SHP77 (cell line): ENCODE data around the gene BTK.
A peak's percentile ranks its signal among the peaks of the same experiment; 100 is the strongest.

Experiments
- DNase-seq, 2 experiments: peaks; one replicate each; lab custom pipeline; 2025; lab: John Stamatoyannopoulos, UW

The BTK gene

GRCh38 chrX:101385795-101386541 lies at the start of gene BTK:
BTK (minus strand) TSS chrX:101386191; CDS start chrX:101375284, 10,907 bp downstream.
- no peak for DNase-seq

- DNase-seq = no peak
Measured at GRCh38 chrX:101430457-101431078, 44.6 kb upstream of the BTK start.

- no peak for DNase-seq
Measured at GRCh38 chrX:101429934-101430333, 43.9 kb upstream of the BTK start.

GRCh38 chrX:101427954-101428353 lies 42.0 kb upstream of the BTK start:
- no peak for DNase-seq

GRCh38 chrX:101419489-101419888 lies 33.5 kb upstream of the BTK start:
- DNase-seq = no peak

- DNase-seq = peak; percentile 7 to 26
Measured at GRCh38 chrX:101417981-101418841, 32.2 kb upstream of the BTK start.

- no peak for DNase-seq
Measured at GRCh38 chrX:101417190-101417589, 31.2 kb upstream of the BTK start.

GRCh38 chrX:101416691-101417090 lies 30.7 kb upstream of the BTK start:
- DNase-seq = no peak

- DNase-seq = peak in 1 of 2 experiments; percentile 29
Measured at GRCh38 chrX:101415180-101416145, 29.5 kb upstream of the BTK start.

- DNase-seq = no peak
Measured at GRCh38 chrX:101411984-101412383, 26.0 kb upstream of the BTK start.

- no peak for DNase-seq
Measured at GRCh38 chrX:101410461-101410860, 24.5 kb upstream of the BTK start.

GRCh38 chrX:101409043-101409442 lies 23.1 kb upstream of the BTK start:
- no peak for DNase-seq

GRCh38 chrX:101408532-101408841 lies 22.5 kb upstream of the BTK start:
- DNase-seq = no peak

- peak; percentile 91 to 92 for DNase-seq
Measured at GRCh38 chrX:101407748-101408531, 21.9 kb upstream of the BTK start, which contains the start of the genes GLA and HNRNPH2. GLA (minus strand) TSS chrX:101407925; CDS start chrX:101407903, 22 bp downstream. HNRNPH2 (plus strand) TSS chrX:101408222; CDS start chrX:101411989, 3,767 bp downstream.

GRCh38 chrX:101407167-101407747 lies 21.3 kb upstream of the BTK start:
- peak in 1 of 2 experiments; percentile 0 for DNase-seq

- DNase-seq = no peak
Measured at GRCh38 chrX:101399825-101400224, 13.8 kb upstream of the BTK start.

- DNase-seq = no peak
Measured at GRCh38 chrX:101398694-101399093, 12.7 kb upstream of the BTK start.

GRCh38 chrX:101397779-101398178 lies 11.8 kb upstream of the BTK start:
- no peak for DNase-seq

GRCh38 chrX:101395789-101396188 lies 9.8 kb upstream of the BTK start:
- no peak for DNase-seq

GRCh38 chrX:101394372-101394771 lies 8.4 kb upstream of the BTK start:
- DNase-seq = no peak
